Panc1 (cell line): ENCODE results near the gene ANO9. TPM values are rescaled to one million over a fixed set of nuclear protein-coding genes. Genes with fewer than 3 reads are reported as not detected.

Experiments used
- ATAC-seq: fragments of 200-7000 bp; cut with Tn5 transposase; 2 replicates; pipeline ENCODE4 v1.9.1; 2020; ENCODE audit warnings: mild to moderate bottlenecking, moderate library complexity
- BruUV-seq: library from RNA; stranded (reverse); fragments of 400-500 nt; replicated peaks from 2 replicates; lab custom pipeline; 2021; lab: Mats Ljungman, UMichigan
- CTCF ChIA-PET: fragments of 300-600 bp; sonication (Branson Sonifier 250); formaldehyde crosslinking; loops from one replicate; lab custom pipeline; 2022; ENCODE audit warnings: antibody characterized with exemption; lab: Charles Lee
- POLR2A ChIA-PET: fragments of 300-600 bp; sonication (Branson Sonifier 250); formaldehyde crosslinking; loops from one replicate; lab custom pipeline; 2022; ENCODE audit warnings: antibody characterized with exemption; lab: Charles Lee
- DNase-seq: peaks from one replicate; pipeline ENCODE4 v3.0.0-alpha.2; 2010; ENCODE audit warnings: low read depth, low spot score
- H3K27ac ChIP-seq: 2 replicates; pipeline ENCODE4 v1.5.1; 2011; ENCODE audit warnings: mild to moderate bottlenecking, low read length, inconsistent platforms
- H3K27me3 ChIP-seq: fragments of 200-500 bp; sonication (Bioruptor generic); 2 replicates; pipeline ENCODE4 v1.6.0; 2014; ENCODE audit warnings: low read length, inconsistent platforms; ENCODE audit not compliant: control insufficient read depth, insufficient read depth
- H3K36me3 ChIP-seq: fragments of 200-500 bp; sonication (Bioruptor generic); 2 replicates; pipeline ENCODE4 v1.5.1; 2014; ENCODE audit warnings: inconsistent platforms, mild to moderate bottlenecking, low read length, moderate library complexity; ENCODE audit not compliant: control insufficient read depth, insufficient read depth
- H3K4me1 ChIP-seq: 2 replicates; pipeline ENCODE4 v1.5.1; 2011; ENCODE audit warnings: inconsistent platforms, mild to moderate bottlenecking, low read length, moderate library complexity; ENCODE audit not compliant: control insufficient read depth, insufficient read depth
- H3K4me3 ChIP-seq, 2 experiments: 2 replicates each; pipeline ENCODE4 v1.5.1; 2011 to 2012; ENCODE audit warnings: low read depth in 2 of 2, low read length in 2 of 2, mild to moderate bottlenecking in 2 of 2, inconsistent platforms in 1 of 2, moderate library complexity in 1 of 2
- H3K9me3 ChIP-seq: fragments of 200-500 bp; sonication (Bioruptor generic); 2 replicates; pipeline ENCODE4 v1.5.1; 2014; ENCODE audit warnings: low read depth, mild to moderate bottlenecking, inconsistent platforms, low read length, moderate library complexity; ENCODE audit not compliant: control insufficient read depth, insufficient read depth
- CTCF ChIP-seq: fragments of 450-650 bp; IDR thresholded peaks from 2 replicates; pipeline ENCODE4 v1.5.1; 2017; ENCODE audit warnings: mild to moderate bottlenecking
- POLR2AphosphoS5 ChIP-seq: IDR thresholded peaks from 2 replicates; pipeline ENCODE4 v1.6.1; 2012; ENCODE audit warnings: mild to moderate bottlenecking, low read depth, low read length, moderate library complexity
- REST ChIP-seq, 2 experiments: IDR thresholded peaks; 2 replicates each; pipeline ENCODE4 v1.6.1; 2011 to 2012; ENCODE audit warnings: low read depth in 2 of 2, control low read depth in 1 of 2, low read length in 1 of 2, mild to moderate bottlenecking in 1 of 2, moderate library complexity in 1 of 2; ENCODE audit not compliant: insufficient read depth in 1 of 2
- SIN3A ChIP-seq: IDR thresholded peaks from 2 replicates; pipeline ENCODE4 v1.6.1; 2012; ENCODE audit warnings: low read depth, mild to moderate bottlenecking, low read length, moderate library complexity, borderline replicate concordance; ENCODE audit not compliant: insufficient read depth
- TCF7L2 ChIP-seq: IDR thresholded peaks from 2 replicates; pipeline ENCODE4 v1.6.1; 2011; ENCODE audit warnings: mild to moderate bottlenecking, low read depth, low read length, inconsistent platforms
- in situ Hi-C: cut with HindIII; loops from 2 replicates; pipeline ENCODE4 v1.10.0; 2016; ENCODE audit warnings: low sequenced_read_pairs, low pct_unique_long_range_greater_than_20kb
- intact Hi-C: fragments of 100-400 bp; cut with micrococcal nuclease; formaldehyde crosslinking; loops from one replicate; pipeline ENCODE4 v1.10.0; 2022; ENCODE audit not compliant: unreplicated experiment
- total RNA-seq: library from RNA; stranded (reverse); gene quantifications from one replicate; pipeline ENCODE4 v1.2.1, GENCODE V29; 2021; ENCODE audit not compliant: unreplicated experiment

The ANO9 gene
- total RNA-seq, 1 experiment from 2014 or later = 61.4 TPM

- ChIA-PET CTCF (no interaction called here), POLR2A (no interaction called here)
Observed at GRCh38 chr11:438101-438844, 3.5 kb downstream of the ANO9 start.

GRCh38 chr11:437228-437870 is 4.5 kb downstream of the ANO9 start:
- H3K4me3 ChIP-seq = no peak overlapping the region
- intact Hi-C loops = no loop called here
- no peak overlapping the region for H3K27ac ChIP-seq
- ATAC-seq (no peak), DNase-seq (no peak)
- H3K27me3 ChIP-seq = no peaks in the 10 kb centered on the region
- H3K9me3 ChIP-seq = no peaks in the 10 kb centered on the region
- ChIA-PET POLR2A (no interaction called here), CTCF (no interaction called here)
- H3K36me3 ChIP-seq = no peaks in the 10 kb centered on the region
- no TSS peak for BruUV-seq
- in situ Hi-C loops = no loop called here
- H3K4me1 ChIP-seq = peaks cover 8% of the 10 kb centered on the region
- TF ChIP-seq CTCF (no peak), REST (IDR thresholded peaks at IDR 0.05; ENCODE audit: insufficient read depth in 1 of 2, low read depth in 2 of 2, low read length in 1 of 2) (no peak), TCF7L2 (no peak), SIN3A (no peak)

More at GRCh38 chr11:438101-438844, 3.5 kb downstream of the ANO9 start:
- no peaks in the 10 kb centered on the region for H3K36me3 ChIP-seq
- TF ChIP-seq POLR2AphosphoS5 = no peak
- TF ChIP-seq REST (IDR thresholded peaks at IDR 0.05; ENCODE audit: insufficient read depth in 1 of 2, low read depth in 2 of 2, low read length in 1 of 2) = no peak
- TF ChIP-seq CTCF = no peak
- TF ChIP-seq TCF7L2 = no peak
- no peak for TF ChIP-seq SIN3A
- no TSS peak for BruUV-seq
- no peaks in the 10 kb centered on the region for H3K9me3 ChIP-seq
- no peak overlapping the region for H3K4me3 ChIP-seq
- DNase-seq = no peak
- no peak for ATAC-seq
- H3K27me3 ChIP-seq = no peaks in the 10 kb centered on the region
- no peak overlapping the region for H3K27ac ChIP-seq
- H3K4me1 ChIP-seq = peaks cover 14% of the 10 kb centered on the region
- in situ Hi-C loops (no loop called here), intact Hi-C loops (no loop called here)
